Measurements from ENCODE around the gene YIF1A.

DNA sequence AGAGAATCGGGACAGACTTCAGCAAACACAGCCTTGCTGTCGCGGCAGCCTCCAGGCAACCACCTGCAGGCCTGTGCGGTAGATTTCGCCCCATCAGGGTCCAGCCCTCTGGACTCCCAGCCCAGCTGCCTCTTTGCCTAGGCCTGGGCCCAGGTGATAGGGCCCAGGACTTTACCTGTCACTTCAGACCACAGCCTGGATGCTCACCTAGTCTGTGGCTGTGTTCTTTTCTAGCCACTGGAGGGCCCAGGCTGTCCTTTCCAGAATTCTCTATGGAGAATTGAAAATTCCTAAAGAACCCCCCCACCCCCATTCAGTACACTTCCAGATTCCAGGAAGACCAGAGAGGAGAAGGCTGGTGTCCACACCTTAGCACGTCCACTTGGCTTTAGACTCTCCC, 51.1 kb downstream of the YIF1A start:
- no peak for TF ChIP-seq POLR2A (IDR thresholded peaks at IDR 0.05; ENCODE audit: low read depth)
- TF ChIP-seq, protein P1, sequence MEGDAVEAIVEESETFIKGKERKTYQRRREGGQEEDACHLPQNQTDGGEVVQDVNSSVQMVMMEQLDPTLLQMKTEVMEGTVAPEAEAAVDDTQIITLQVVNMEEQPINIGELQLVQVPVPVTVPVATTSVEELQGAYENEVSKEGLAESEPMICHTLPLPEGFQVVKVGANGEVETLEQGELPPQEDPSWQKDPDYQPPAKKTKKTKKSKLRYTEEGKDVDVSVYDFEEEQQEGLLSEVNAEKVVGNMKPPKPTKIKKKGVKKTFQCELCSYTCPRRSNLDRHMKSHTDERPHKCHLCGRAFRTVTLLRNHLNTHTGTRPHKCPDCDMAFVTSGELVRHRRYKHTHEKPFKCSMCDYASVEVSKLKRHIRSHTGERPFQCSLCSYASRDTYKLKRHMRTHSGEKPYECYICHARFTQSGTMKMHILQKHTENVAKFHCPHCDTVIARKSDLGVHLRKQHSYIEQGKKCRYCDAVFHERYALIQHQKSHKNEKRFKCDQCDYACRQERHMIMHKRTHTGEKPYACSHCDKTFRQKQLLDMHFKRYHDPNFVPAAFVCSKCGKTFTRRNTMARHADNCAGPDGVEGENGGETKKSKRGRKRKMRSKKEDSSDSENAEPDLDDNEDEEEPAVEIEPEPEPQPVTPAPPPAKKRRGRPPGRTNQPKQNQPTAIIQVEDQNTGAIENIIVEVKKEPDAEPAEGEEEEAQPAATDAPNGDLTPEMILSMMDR (IDR thresholded peaks at IDR 0.05) = no peak

Data from esophagus muscularis mucosa (tissue), 3 donors.